Umbilical cord (tissue), 2 donors: ENCODE measurements around the gene ITPR3. TPM values are rescaled to one million over a fixed set of nuclear protein-coding genes. Genes with fewer than 3 reads are reported as not detected.
A peak's percentile ranks its signal among the peaks of the same experiment; 100 is the strongest.

Experiments used
- DNase-seq: peaks from one replicate; pipeline ENCODE4 v3.0.0-alpha.2; 2015; ENCODE audit warnings: low spot score
- total RNA-seq: library from RNA; depleted of rRNA; stranded (reverse); fragments of >200 nt; gene quantifications from one replicate; pipeline ENCODE4 v1.2.3, GENCODE V29; 2014; ENCODE audit warnings: low replicate concordance; ENCODE audit not compliant: insufficient read depth

ITPR3 gene
- total RNA-seq, 1 donor from 2014 or later = 4.1 TPM

DNA sequence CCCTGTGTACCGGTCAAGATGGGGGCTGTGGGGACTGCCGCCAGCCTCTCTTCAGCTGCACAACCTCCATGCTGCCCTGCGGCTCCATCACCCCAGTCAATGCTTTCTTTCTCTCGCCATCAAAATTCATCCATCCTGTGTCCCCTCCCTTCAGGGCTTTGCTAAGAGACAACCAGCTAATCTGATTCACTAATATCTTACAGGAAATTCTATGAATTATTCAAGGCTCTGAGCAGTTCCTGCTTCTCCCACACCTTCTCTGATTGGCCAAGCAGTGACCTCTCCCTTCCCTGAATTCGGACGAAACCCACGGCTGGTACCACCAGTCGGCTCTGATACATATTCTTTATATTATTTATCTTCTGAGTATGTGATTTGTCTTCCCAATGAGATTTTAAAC is 13.8 kb downstream of the ITPR3 start:
- DNase-seq = no peak

- DNase-seq = no peak
Measured at GRCh38 chr6:33636655-33637054, 15.5 kb downstream of the ITPR3 start.

- DNase-seq = no peak
Measured at GRCh38 chr6:33638556-33638955, 17.4 kb downstream of the ITPR3 start.

- no peak for DNase-seq
Measured at GRCh38 chr6:33639559-33639958, 18.4 kb downstream of the ITPR3 start.

DNA sequence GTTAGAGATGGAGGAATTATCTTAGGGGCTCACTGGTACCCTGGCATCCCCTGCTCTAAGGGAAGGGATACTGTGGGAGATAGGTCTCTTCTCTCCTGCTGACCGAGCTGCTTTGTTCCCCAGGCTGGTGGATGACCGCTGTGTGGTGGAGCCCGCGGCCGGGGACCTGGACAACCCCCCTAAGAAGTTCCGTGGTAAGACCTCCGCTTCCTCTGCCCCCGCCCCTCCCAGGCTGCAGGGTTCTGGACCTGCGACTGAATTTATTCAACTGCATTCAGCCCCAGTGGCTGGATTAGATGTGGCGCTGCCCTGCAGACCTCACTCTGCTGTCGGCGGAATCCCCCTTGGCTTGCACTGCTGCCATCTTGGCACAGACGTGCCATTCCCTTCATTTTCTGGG is 19.2 kb downstream of the ITPR3 start:
- DNase-seq = no peak

GRCh38 chr6:33641144-33641543 is 20.0 kb downstream of the ITPR3 start:
- DNase-seq = no peak

DNA sequence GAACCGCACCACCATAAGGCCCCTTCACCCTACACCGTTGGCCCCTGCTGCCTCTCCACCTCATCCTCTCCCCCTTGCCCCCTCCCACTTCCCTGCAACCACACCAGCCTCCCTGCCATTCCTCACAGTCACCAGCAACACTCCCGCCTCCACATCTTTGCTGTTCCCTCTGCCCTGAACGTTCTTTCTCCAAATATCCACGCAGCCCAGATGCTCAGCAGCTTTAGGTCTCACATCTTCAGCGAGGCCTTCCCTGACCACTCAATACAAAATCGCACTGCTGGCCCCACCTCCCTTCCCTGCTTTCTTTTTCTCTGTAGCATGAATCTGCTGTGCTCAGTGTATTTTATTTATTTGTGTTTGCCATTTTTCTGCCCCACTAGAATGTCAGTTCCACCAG is 20.5 kb downstream of the ITPR3 start:
- peak; percentile 27 for DNase-seq

- no peak for DNase-seq
Measured at GRCh38 chr6:33642897-33643296, 21.8 kb downstream of the ITPR3 start.

GRCh38 chr6:33651403-33651802 is 30.3 kb downstream of the ITPR3 start:
- DNase-seq = no peak

- DNase-seq = no peak
Measured at GRCh38 chr6:33652002-33652401, 30.9 kb downstream of the ITPR3 start.

GRCh38 chr6:33654831-33655554 is 33.9 kb downstream of the ITPR3 start:
- no peak for DNase-seq

- no peak for DNase-seq
Measured at GRCh38 chr6:33656844-33657243, 35.7 kb downstream of the ITPR3 start.

DNA sequence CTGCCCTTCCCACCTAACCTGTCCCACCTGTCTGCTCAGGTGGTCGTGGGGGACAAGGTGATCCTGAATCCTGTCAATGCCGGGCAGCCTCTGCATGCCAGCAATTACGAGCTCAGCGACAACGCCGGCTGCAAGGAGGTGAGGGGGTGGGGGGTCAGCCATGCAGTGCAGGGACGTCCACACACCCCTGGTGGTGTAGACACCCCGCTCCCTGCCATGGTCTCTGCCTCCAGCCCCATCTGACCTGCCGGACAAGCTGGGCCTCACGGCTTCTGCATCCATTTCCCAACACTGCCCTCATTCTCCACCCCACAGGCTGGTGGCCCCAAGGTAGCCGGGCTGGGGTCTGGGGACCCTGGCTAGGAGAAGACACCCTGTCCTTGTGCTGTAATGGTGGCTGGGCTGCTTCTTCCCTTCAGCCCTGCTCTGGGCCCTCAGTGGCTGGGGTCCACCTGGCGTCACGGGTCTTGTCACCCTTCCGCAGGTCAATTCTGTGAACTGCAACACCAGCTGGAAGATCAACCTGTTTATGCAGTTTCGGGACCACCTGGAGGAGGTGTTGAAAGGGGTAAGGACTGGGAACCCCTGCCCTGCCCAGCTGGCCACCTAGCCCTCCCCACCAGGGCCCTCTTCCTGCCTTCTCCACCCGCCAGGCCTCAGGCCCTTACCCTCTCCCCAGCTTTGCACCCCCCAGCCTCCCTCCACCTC is 38.0 kb downstream of the ITPR3 start:
- DNase-seq = no peak

DNA sequence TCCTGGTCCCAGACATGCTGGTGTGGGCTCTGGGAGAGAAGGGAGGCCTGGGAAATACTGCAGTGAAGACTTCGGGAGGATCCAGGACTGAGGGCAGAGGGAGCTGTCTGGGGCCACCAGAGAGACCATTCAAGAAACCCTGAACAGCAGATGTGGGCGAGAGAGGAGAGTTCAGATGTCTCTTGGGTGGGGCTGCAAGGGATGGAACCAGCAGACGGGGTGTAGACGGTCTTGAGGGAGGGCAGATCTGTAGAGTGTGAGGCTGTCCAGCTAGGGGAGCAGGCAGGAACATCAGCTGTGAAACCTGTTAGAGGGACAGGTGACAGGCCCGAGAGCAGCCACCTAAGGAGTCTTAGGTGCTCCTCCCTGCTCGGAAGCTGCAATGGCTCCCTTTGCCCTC is 38.9 kb downstream of the ITPR3 start:
- DNase-seq = no peak

GRCh38 chr6:33661106-33661838 is 40.1 kb downstream of the ITPR3 start:
- no peak for DNase-seq

GRCh38 chr6:33662318-33662717 is 41.2 kb downstream of the ITPR3 start:
- no peak for DNase-seq

DNA sequence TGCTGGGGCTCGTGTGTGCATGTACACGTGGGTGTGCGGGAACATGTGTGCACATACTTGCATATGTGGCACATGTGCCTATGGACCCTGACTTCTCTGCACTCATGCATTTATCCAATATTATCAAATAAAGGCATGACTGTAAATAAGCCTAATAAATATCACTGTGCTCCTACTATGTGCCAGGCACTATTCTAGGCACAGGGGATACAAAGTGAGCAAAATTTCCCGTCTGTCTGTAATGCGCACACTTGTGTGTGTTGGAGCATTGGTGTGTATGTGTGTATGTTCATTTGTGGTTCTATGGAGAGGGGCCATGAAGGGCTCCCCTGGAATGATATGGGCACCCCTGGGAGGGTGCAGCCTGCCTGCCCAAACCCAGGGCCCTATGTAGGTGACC is 41.9 kb downstream of the ITPR3 start:
- no peak for DNase-seq

GRCh38 chr6:33663727-33664449 is 42.8 kb downstream of the ITPR3 start:
- DNase-seq = no peak

DNA sequence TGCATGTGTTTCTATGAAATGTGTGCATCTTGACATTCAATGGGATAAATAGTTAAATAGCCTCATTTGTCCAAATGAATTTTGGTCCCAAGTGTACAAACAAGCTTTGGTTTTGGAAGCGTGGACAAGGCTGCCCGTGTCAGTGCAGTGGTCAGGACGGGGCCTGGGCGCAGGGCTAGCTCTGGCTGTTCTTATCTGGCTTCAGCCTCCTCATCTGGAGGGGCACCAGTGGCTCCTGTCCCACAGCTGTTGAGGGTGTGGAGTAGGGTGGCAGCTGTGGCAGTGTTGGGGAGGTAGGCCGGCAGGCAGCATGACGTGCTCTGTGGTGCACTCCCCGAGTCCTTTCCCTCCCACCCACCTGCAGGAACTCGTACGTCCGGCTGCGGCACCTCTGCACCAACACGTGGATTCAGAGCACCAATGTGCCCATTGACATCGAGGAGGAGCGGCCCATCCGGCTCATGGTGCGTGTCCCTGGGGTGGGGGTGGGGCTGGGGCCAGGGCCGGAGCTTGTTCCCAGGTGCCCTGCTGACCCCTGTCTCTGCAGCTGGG is 43.5 kb downstream of the ITPR3 start:
- no peak for DNase-seq

DNA sequence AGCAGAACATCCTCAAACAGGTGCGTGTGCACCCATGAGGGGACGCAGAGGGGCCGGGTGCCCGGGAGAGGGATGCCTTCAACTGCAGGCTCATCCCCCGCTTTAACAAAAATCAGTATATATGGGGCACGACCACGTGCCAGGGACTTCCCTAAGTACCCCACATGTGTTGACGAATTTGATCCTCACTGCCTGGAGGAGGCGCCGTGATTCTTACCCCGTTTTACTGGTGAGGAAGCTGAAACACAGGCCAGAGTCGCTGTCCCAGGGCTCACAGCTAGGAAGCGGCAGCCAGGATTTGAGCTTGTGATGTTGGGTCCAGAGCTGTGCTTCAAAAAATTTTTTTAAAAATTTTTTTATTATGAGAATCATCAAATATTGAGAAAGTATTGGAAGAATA is 44.8 kb downstream of the ITPR3 start:
- DNase-seq = no peak

DNA sequence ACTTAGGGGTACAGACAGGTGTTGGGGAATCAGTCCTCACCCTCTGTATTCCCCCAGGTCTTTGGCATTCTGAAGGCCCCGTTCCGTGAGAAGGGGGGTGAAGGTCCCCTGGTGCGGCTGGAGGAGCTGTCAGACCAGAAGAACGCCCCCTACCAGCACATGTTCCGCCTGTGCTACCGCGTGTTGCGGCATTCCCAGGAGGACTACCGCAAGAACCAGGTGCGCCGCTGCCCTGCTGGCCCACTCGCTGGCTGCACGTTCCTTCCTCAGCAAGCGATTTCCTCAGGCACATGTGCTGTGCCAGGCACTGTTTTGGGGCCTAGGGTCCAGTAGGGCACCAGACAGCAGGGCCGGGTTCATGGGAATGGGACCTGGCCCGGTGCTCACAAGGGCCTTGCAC is 46.0 kb downstream of the ITPR3 start:
- no peak for DNase-seq

DNA sequence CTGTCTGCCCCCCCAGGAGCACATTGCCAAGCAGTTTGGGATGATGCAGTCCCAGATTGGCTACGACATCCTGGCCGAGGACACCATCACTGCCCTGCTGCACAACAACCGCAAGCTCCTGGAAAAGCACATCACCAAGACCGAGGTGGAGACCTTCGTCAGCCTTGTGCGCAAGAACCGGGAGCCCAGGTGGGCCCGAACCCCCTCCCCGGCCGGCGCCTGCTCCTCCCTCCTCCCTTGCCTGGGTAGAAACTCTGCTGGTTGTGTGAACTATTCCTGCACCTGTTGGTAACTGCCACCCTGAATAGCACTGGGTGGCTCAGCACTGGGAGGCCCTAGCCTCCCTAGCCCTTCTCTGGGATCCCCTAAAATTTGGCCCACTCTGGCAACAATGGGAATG is 46.7 kb downstream of the ITPR3 start:
- DNase-seq = no peak
